ENCODE data around the gene PER1. TPM values are rescaled to one million over a fixed set of nuclear protein-coding genes. Genes with fewer than 3 reads are reported as not detected.

Gene PER1
- total and polyA plus RNA-seq, 2 of the 8 experiments (the other 6 are each of a cell fraction or from before 2014, with no cell fraction given) = 9.6 to 38.0 TPM

DNA sequence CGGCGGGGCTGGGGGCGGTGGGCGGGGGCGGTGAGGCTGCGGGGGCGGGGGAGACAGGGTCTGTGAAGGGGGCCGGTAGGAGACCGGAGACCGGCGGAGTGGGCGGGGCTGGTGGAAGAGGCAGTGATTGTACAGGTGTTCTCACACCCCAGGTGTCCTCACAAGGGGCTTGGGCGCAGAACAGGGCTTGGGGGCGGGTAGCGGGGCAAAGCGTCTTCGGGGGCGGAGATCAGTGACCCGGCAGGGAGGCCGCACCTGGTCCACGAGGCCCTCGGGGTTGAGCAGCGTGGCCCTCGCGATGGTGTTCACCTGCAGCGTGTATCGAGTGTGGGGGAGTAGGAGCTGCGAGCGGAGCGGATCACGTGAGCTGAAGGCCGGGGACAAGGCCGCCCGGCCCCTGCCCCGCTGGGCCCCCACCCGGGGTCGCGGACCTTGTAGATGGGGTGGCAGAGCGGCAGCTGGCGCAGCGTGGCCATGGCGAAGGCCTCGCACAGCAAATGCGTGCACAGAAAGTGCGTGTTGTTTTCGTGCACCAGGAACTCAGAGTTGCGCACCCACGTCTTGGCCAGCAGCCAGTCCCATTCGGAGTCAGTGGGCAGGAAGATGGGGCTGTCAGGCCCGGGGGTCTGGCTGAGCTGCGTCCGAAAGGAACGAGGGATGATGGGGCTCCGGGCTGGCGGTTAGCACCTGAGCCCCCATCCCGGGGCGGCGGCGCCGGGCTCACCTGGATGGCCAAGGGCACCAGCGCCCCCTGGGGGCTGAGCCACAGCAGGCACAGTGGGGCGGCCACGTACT, 42.3 kb downstream of the PER1 start (continued):
- TF ChIP-seq, protein P1, sequence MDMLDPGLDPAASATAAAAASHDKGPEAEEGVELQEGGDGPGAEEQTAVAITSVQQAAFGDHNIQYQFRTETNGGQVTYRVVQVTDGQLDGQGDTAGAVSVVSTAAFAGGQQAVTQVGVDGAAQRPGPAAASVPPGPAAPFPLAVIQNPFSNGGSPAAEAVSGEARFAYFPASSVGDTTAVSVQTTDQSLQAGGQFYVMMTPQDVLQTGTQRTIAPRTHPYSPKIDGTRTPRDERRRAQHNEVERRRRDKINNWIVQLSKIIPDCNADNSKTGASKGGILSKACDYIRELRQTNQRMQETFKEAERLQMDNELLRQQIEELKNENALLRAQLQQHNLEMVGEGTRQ (IDR thresholded peaks at IDR 0.05; ENCODE audit: low read length) = peak; percentile 44
- TF ChIP-seq TCF12 (IDR thresholded peaks at IDR 0.05; ENCODE audit: low read depth, low read length) = 0 out of 2 replicates have a peak, but pooled peaks have one; percentile 71
- TF ChIP-seq SP1 (IDR thresholded peaks at IDR 0.05; ENCODE audit: low read depth, low read length) = no peak
- no peak for TF ChIP-seq SP2 (IDR thresholded peaks at IDR 0.05; ENCODE audit: low read length)
- no peak for TF ChIP-seq KDM5A (IDR thresholded peaks at IDR 0.05; ENCODE audit: low read length)
- TF ChIP-seq TEAD4 (IDR thresholded peaks at IDR 0.05; ENCODE audit: low read depth, low read length) = no peak
- TF ChIP-seq PHF8 (conservative IDR thresholded peaks at IDR 0.05; ENCODE audit: low read depth, low read length) = no peak
- TF ChIP-seq SIN3A (conservative IDR thresholded peaks at IDR 0.05 in 1 of 2, IDR thresholded peaks at IDR 0.05 in 1 of 2; ENCODE audit: low read depth in 1 of 2, low read length in 2 of 2) = peak in 1 of 2 experiments; percentile 35; a peak in 1 of 4 replicates
- no peak for TF ChIP-seq ZNF274 (IDR thresholded peaks at IDR 0.05; ENCODE audit: borderline replicate concordance, extremely low read depth, low read length)
- no peak for TF ChIP-seq GTF2F1 (IDR thresholded peaks at IDR 0.05; ENCODE audit: borderline replicate concordance, low read depth, low read length)
- peak; percentile 27; the same call in 1 of the 2 replicates for TF ChIP-seq SUZ12 (IDR thresholded peaks at IDR 0.05; ENCODE audit: low read length)
- peak; percentile 96 for TF ChIP-seq KDM4A (IDR thresholded peaks at IDR 0.05; ENCODE audit: low read depth, low read length, severe bottlenecking)
- TF ChIP-seq, protein P2, sequence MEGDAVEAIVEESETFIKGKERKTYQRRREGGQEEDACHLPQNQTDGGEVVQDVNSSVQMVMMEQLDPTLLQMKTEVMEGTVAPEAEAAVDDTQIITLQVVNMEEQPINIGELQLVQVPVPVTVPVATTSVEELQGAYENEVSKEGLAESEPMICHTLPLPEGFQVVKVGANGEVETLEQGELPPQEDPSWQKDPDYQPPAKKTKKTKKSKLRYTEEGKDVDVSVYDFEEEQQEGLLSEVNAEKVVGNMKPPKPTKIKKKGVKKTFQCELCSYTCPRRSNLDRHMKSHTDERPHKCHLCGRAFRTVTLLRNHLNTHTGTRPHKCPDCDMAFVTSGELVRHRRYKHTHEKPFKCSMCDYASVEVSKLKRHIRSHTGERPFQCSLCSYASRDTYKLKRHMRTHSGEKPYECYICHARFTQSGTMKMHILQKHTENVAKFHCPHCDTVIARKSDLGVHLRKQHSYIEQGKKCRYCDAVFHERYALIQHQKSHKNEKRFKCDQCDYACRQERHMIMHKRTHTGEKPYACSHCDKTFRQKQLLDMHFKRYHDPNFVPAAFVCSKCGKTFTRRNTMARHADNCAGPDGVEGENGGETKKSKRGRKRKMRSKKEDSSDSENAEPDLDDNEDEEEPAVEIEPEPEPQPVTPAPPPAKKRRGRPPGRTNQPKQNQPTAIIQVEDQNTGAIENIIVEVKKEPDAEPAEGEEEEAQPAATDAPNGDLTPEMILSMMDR (IDR thresholded peaks at IDR 0.05; ENCODE audit: control extremely low read depth in 1 of 3, insufficient read depth in 1 of 3, low read depth in 1 of 3, low read length in 3 of 3) = peak; percentile 84 to 94 (median 90)
- TF ChIP-seq RFX5 (IDR thresholded peaks at IDR 0.05; ENCODE audit: borderline replicate concordance, low read depth, low read length) = no peak
- peak; percentile 38 for TF ChIP-seq EZH2 (IDR thresholded peaks at IDR 0.05; ENCODE audit: low read depth, low read length, severe bottlenecking)
- no peak for TF ChIP-seq POLR2AphosphoS5 (IDR thresholded peaks at IDR 0.05; ENCODE audit: low read depth, low read length)
- no peak for TF ChIP-seq CBX5 (IDR thresholded peaks at IDR 0.05; ENCODE audit: low read depth, low read length)
- TF ChIP-seq SIRT6 (IDR thresholded peaks at IDR 0.05; ENCODE audit: low read length) = no peak
- peak; percentile 43; the same call in 1 of the 2 replicates for TF ChIP-seq GABPA (IDR thresholded peaks at IDR 0.05; ENCODE audit: borderline replicate concordance, insufficient read depth, low read length)

Data from H1 (cell line).